ENCODE data around the gene C2orf76.

DNA sequence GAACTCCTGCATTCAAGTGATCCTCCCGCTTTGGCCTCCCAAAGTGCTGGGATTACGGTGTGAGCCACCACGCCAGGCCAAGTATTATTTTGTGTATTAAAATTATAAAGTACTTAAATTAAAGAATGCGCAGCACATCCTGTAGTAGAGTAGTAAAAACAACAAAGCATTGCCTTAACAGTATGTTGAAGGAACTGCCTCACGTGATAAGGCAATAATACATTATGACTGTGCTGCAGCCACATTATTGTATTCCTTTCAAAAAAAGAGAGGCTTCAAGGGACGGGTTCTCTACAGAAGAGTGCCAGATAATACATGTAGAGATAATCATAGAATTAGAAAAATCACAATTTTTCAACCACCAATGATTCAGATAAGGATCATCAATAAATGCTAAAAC is 33.7 kb downstream of the C2orf76 start:
- TF ChIP-seq, protein P1, sequence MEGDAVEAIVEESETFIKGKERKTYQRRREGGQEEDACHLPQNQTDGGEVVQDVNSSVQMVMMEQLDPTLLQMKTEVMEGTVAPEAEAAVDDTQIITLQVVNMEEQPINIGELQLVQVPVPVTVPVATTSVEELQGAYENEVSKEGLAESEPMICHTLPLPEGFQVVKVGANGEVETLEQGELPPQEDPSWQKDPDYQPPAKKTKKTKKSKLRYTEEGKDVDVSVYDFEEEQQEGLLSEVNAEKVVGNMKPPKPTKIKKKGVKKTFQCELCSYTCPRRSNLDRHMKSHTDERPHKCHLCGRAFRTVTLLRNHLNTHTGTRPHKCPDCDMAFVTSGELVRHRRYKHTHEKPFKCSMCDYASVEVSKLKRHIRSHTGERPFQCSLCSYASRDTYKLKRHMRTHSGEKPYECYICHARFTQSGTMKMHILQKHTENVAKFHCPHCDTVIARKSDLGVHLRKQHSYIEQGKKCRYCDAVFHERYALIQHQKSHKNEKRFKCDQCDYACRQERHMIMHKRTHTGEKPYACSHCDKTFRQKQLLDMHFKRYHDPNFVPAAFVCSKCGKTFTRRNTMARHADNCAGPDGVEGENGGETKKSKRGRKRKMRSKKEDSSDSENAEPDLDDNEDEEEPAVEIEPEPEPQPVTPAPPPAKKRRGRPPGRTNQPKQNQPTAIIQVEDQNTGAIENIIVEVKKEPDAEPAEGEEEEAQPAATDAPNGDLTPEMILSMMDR (conservative IDR thresholded peaks at IDR 0.05; ENCODE audit: low read length): no peak
- TF ChIP-seq EZH2phosphoT487 (IDR thresholded peaks at IDR 0.05; ENCODE audit: borderline replicate concordance): no peak
